Left hindlimb (tissue), 1 donor: ENCODE data around the gene PERCC1.
"Not testable (repeated sequence)": the region's sequence is repeated elsewhere in the genome, so short reads cannot be mapped to it uniquely, and the experiment has no call there.

Experiments used
- DNase-seq: peaks from one replicate; pipeline ENCODE4 v3.0.0-alpha.2; 2018

Gene PERCC1

GRCh38 chr16:1451702-1452392 is 21.0 kb downstream of the PERCC1 start:
- DNase-seq: no peak

DNA sequence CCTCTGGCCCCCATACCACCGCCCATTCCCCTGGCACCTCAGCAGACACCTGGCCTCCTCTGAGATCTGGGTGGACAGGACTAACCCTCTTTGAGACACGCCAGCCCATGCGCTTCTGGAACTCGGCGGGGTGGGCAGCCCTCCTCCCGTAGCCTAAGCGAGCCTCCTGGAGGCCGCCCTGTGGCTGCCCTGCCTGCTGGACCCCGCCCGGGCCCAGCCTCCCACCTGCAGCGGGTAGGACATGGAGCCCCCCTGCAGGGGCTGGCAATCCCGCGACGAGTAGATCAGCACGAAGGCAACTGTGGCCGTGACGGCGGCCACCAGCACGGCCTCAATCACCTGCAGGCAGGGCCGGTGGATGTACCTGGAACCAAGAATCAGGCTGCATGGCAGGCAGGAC is 21.7 kb downstream of the PERCC1 start:
- no peak for DNase-seq

DNA sequence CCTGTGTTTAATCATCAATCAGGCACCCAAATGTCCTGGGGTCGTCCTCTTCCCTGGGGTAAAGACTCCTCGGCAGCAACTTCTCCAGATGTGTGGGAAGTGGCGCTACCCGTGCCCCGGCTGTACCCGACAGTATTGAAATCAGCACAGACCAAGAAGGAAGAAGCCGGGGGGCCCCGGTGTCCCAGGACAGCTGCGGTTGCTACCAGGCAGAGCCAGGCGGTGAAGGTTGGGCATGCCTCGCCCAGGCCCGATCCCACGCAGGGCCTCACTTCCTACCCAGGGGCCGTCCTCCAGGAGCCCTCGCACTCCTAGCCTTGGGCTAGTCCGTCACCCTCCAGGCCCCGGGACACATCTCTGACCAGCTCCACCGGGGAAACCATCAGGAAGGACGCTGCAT is 22.4 kb downstream of the PERCC1 start:
- DNase-seq: no peak

DNA sequence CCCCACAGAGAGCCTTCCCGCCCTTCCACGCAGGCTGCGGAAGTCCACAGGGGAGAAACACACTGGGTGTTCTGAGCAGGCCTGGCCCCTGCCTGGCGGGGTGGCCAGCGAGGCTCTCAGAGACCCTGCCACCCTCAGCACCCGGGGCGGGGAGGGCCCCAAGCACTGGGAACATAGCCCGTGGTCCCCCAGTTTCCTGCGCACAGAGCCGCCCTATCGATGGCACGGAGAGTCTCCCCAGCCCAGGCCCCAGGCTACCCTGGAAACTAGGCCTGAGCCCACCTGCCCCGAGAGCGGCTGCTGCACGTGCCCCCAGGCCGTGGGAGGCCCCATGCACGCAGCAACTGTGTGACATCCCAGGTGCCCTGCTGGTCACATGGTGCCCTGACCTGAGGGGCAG is 23.7 kb downstream of the PERCC1 start:
- no peak for DNase-seq

- DNase-seq: no peak
Measured at GRCh38 chr16:1455190-1456171, 24.6 kb downstream of the PERCC1 start.

DNA sequence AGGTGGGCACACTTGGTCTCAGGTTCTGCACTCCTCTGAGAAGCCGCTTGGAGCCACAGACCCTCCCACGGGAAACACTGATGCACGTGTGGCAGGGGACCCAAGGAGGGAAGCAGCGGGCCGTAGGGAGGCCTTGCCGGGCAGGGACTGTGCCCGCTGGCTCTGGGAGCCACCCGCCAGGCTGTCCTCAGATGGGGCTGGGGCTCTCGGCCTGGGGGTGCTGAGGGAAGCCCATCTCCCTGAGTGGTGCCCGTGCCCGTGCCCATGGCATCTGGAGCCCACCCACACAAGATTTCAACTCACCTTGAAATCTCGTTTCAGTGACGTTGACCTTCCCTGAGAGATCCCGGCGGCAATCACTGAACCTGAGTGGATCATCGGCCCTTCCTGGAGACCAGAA is 26.1 kb downstream of the PERCC1 start:
- no peak for DNase-seq

- DNase-seq: no peak
Measured at GRCh38 chr16:1457489-1458245, 26.8 kb downstream of the PERCC1 start.

DNA sequence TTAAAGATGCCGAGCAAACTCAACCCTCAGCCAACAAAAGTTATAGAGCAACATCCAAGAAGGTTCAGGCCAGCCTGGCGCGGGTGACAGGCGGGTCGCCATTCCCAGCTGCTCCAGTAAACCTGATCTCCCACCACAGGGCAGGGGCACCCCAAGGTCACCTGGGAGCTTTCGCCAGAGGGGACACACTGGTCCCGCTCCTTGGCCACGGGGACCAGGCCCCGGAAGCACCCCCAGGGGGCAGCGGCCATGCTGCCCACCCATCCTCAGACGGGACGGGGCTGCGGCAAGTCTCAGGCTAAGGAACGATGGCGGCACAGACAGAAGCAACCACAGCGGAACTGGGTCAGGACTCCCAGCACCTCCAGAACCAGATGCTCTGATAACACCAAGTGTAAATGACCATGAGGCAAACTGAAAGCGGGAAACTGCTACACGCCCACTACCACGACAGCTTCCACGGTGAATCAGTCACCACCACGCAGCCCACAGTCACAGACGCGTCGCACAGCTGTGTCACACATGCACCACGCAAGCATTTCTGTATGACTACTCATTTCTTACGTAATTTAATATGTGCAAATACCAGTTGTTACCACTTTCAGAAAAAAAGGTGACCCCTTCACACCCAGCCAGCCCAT is 27.6 kb downstream of the PERCC1 start:
- DNase-seq: no peak

- no peak for DNase-seq
Measured at GRCh38 chr16:1458977-1459341, 28.1 kb downstream of the PERCC1 start.

DNA sequence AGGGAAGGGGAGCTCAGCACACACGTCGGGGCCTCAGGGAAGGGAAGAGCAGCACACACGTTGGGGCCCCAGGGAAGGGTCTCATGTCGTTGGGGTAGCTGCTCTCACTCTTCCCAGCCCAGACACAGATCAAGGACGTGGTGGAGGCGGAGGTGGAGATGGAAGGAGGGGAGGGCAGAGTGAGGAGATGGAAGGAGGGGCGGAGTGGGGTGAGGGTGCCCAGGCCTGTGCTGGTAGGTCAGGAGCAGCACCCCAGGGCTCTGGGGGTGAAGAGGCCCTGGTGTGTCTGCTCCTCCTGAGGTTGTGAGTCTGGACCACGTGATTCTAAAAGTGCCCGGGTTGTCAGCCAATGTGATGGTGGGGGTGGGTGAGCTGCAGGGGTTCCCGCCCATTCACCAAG is 29.1 kb downstream of the PERCC1 start:
- no peak for DNase-seq

- no peak for DNase-seq
Measured at GRCh38 chr16:1460602-1461138, 29.8 kb downstream of the PERCC1 start.

DNA sequence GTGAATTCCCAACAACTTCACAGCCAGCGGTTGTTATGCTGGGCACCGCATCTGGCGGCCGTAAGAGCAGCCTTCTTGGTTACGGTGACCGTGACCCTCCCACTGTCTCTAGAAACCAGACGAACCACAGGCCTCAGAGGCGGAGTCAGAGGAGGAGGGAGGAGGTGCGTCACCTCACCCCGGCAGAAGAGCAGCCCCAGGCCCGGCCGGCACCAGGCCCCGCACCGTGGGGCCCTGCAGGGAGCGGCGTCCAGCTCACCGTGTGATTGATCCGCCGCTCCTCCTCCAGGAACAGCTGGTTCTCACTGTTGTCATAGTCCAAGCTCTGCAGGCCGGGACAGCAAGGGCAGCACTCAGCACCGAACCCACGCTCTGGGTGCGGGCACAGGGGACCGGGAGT is 30.3 kb downstream of the PERCC1 start:
- no peak for DNase-seq

DNA sequence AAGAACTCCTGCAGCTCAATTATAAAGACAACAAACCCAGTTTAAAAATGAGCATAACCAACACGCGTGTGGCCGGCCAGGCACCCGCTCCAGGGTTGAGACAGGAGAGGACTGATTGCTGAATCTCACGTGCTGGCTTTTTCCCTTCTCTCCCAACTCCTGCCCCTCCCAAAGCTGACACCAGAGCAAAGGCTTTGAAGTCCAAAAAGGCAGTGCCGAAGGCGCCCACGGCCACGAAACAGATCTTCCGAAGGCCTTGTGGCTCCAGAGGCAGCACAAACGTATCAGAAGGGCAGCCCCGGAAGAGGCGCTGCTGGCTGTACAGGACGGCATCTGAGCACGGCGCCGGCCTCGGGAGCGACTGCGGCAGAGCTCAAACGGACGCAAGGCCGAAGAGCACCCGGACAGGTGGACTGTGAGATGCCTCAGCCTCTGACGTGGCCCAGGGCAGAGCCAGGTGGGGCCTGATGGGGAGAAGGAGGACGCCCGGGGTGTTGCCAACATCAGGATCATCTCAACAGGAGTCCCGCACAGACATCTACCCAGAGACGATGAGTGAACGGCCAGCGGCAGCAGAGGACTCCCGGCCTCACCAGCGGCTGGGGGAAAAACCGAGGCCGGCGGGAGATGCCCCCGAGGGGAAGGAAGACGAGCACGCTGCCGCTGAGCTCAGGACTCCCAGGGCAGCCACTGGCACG is 33.5 kb downstream of the PERCC1 start:
- DNase-seq: no peak

GRCh38 chr16:1464894-1465566 is 34.2 kb downstream of the PERCC1 start:
- no peak for DNase-seq

DNA sequence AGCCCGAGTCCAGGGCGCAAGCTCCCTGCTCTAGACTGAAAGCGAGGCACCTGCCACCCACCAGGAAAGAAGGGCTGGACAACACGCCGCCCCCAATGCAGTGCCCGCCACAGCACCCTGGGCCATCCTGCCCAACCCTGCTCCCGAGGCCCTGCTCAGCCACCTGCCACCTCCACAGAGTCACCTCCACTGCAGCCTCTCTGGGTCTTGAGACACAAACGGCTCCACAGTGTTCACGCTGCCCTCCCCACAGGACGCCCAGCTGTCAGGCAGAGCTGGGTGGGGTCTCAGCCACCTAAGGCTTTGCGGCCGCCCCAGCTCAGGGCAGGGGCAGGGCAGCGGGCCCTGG is 34.7 kb downstream of the PERCC1 start:
- DNase-seq: no peak

GRCh38 chr16:1466054-1466453 is 35.2 kb downstream of the PERCC1 start:
- no peak for DNase-seq

GRCh38 chr16:1466968-1467521 is 36.2 kb downstream of the PERCC1 start:
- no peak for DNase-seq

DNA sequence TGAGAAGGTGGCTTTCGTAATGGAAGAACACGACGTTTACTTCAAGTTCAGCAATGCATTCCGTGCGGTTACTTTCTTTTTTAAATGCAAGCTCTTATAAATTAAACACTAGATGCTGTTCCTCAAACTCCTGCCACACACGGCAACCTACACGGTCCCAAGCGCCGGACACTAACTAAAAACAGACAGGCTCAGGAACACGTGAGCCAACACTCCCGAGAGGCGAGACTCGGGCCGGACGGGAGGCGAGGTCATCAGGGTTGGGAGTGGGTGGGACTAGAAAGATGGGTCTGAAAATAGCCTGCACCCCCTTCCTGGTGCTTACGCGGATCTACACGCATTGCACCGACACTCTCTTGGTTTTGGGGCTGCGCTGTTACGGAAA is 37.5 kb downstream of the PERCC1 start:
- no peak for DNase-seq

DNA sequence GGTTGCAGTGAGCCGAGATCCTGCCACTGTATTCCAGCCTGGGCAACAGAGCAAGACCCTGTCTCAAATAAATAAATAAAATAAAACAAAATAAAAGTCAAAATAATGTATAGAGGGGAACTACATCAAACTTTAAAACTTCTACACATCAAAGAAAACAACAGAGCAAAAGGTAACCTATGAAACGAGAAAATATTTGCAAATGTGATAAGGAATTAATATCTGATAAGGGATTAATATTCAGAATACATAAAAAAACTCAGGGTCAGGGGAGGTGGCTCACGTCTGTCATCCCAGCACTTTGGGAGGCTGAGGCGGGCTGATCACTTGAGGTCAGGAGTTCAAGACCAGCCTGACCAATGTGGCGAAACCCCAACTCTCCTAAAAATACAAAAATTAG is 38.3 kb downstream of the PERCC1 start:
- DNase-seq: not testable (repeated sequence)

DNA sequence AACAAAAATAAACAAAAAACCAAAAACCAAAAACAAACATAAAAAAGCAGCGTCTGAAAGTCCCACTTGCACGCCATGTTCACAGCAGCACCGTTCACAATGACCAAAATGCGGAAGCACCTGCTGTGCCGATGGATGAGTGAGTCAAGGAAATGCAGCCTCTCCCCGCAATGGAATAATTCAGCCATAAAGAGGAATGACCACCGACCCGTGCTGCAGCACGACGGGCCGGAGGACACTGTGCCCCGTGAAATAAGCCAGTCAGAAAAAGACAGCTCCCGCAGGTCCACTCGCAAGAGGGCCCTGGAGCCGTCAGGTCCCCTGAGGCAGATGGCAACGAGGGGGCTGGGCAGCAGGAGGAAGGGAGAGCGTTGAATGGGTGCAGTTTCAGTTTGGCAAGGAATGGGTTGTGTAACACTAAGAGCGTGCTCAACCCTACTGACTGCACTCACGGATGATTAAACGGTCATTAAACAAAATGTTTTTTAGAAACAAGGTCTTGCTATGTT is 38.9 kb downstream of the PERCC1 start:
- DNase-seq: no peak
